Panc1 (cell line): Measurements from ENCODE around the gene HDAC6. TPM values are rescaled to one million over a fixed set of nuclear protein-coding genes. Genes with fewer than 3 reads are reported as not detected.

Source experiments
- ATAC-seq: fragments of 200-7000 bp; cut with Tn5 transposase; 2 replicates; pipeline ENCODE4 v1.9.1; 2020; ENCODE audit warnings: mild to moderate bottlenecking, moderate library complexity
- BruUV-seq: library from RNA; stranded (reverse); fragments of 400-500 nt; replicated peaks from 2 replicates; lab custom pipeline; 2021; lab: Mats Ljungman, UMichigan
- CTCF ChIA-PET: fragments of 300-600 bp; sonication (Branson Sonifier 250); formaldehyde crosslinking; loops from one replicate; lab custom pipeline; 2022; ENCODE audit warnings: antibody characterized with exemption; lab: Charles Lee
- POLR2A ChIA-PET: fragments of 300-600 bp; sonication (Branson Sonifier 250); formaldehyde crosslinking; loops from one replicate; lab custom pipeline; 2022; ENCODE audit warnings: antibody characterized with exemption; lab: Charles Lee
- DNase-seq: peaks from one replicate; pipeline ENCODE4 v3.0.0-alpha.2; 2010; ENCODE audit warnings: low read depth, low spot score
- H3K27ac ChIP-seq: 2 replicates; pipeline ENCODE4 v1.5.1; 2011; ENCODE audit warnings: mild to moderate bottlenecking, low read length, inconsistent platforms
- H3K27me3 ChIP-seq: fragments of 200-500 bp; sonication (Bioruptor generic); 2 replicates; pipeline ENCODE4 v1.6.0; 2014; ENCODE audit warnings: low read length, inconsistent platforms; ENCODE audit not compliant: control insufficient read depth, insufficient read depth
- H3K36me3 ChIP-seq: fragments of 200-500 bp; sonication (Bioruptor generic); 2 replicates; pipeline ENCODE4 v1.5.1; 2014; ENCODE audit warnings: inconsistent platforms, mild to moderate bottlenecking, low read length, moderate library complexity; ENCODE audit not compliant: control insufficient read depth, insufficient read depth
- H3K4me1 ChIP-seq: 2 replicates; pipeline ENCODE4 v1.5.1; 2011; ENCODE audit warnings: inconsistent platforms, mild to moderate bottlenecking, low read length, moderate library complexity; ENCODE audit not compliant: control insufficient read depth, insufficient read depth
- H3K4me3 ChIP-seq, 2 experiments: 2 replicates each; pipeline ENCODE4 v1.5.1; 2011 to 2012; ENCODE audit warnings: low read depth in 2 of 2, low read length in 2 of 2, mild to moderate bottlenecking in 2 of 2, inconsistent platforms in 1 of 2, moderate library complexity in 1 of 2
- H3K9me3 ChIP-seq: fragments of 200-500 bp; sonication (Bioruptor generic); 2 replicates; pipeline ENCODE4 v1.5.1; 2014; ENCODE audit warnings: low read depth, mild to moderate bottlenecking, inconsistent platforms, low read length, moderate library complexity; ENCODE audit not compliant: control insufficient read depth, insufficient read depth
- POLR2AphosphoS5 ChIP-seq: IDR thresholded peaks from 2 replicates; pipeline ENCODE4 v1.6.1; 2012; ENCODE audit warnings: mild to moderate bottlenecking, low read depth, low read length, moderate library complexity
- SIN3A ChIP-seq: IDR thresholded peaks from 2 replicates; pipeline ENCODE4 v1.6.1; 2012; ENCODE audit warnings: low read depth, mild to moderate bottlenecking, low read length, moderate library complexity, borderline replicate concordance; ENCODE audit not compliant: insufficient read depth
- TCF7L2 ChIP-seq: IDR thresholded peaks from 2 replicates; pipeline ENCODE4 v1.6.1; 2011; ENCODE audit warnings: mild to moderate bottlenecking, low read depth, low read length, inconsistent platforms
- in situ Hi-C: cut with HindIII; loops from 2 replicates; pipeline ENCODE4 v1.10.0; 2016; ENCODE audit warnings: low sequenced_read_pairs, low pct_unique_long_range_greater_than_20kb
- intact Hi-C: fragments of 100-400 bp; cut with micrococcal nuclease; formaldehyde crosslinking; loops from one replicate; pipeline ENCODE4 v1.10.0; 2022; ENCODE audit not compliant: unreplicated experiment
- total RNA-seq: library from RNA; stranded (reverse); gene quantifications from one replicate; pipeline ENCODE4 v1.2.1, GENCODE V29; 2021; ENCODE audit not compliant: unreplicated experiment
- TF ChIP-seq, protein P1 (sequence below), 2 experiments: IDR thresholded peaks; 2 replicates each; pipeline ENCODE4 v1.6.1; 2011 to 2012; ENCODE audit warnings: low read depth in 2 of 2, control low read depth in 1 of 2, low read length in 1 of 2, mild to moderate bottlenecking in 1 of 2, moderate library complexity in 1 of 2; ENCODE audit not compliant: insufficient read depth in 1 of 2
- TF ChIP-seq, protein P2 (sequence below): fragments of 450-650 bp; IDR thresholded peaks from 2 replicates; pipeline ENCODE4 v1.5.1; 2017; ENCODE audit warnings: mild to moderate bottlenecking

HDAC6 gene
- total RNA-seq, 1 experiment from 2014 or later: 97.1 TPM

DNA sequence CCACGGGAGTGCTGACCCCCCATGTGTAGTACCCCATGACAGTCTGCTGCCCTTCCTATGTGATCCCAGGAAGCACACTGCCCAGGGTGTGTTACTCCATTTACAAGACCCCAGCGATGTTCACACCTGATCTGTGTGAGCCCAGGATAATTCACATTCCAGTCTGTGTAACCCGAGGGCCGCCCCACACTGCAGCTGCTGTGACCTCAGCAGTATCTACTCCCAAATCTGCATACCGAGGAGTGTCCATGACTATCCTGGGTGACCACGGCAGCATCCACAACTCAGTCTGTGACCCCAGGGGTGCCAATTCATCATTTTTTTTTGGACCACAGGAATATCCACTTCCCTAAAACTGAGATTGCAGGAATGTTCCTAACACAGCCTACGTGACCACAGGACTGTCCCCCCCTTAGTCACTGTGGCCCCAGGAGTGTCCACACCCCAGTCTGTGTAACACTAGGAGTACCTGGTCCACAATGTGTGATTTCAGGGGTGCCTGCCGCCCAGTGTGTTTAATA lies 48.1 kb upstream of the HDAC6 start:
- no peak for TF ChIP-seq TCF7L2
- no peak for TF ChIP-seq SIN3A
- TF ChIP-seq, protein P1, sequence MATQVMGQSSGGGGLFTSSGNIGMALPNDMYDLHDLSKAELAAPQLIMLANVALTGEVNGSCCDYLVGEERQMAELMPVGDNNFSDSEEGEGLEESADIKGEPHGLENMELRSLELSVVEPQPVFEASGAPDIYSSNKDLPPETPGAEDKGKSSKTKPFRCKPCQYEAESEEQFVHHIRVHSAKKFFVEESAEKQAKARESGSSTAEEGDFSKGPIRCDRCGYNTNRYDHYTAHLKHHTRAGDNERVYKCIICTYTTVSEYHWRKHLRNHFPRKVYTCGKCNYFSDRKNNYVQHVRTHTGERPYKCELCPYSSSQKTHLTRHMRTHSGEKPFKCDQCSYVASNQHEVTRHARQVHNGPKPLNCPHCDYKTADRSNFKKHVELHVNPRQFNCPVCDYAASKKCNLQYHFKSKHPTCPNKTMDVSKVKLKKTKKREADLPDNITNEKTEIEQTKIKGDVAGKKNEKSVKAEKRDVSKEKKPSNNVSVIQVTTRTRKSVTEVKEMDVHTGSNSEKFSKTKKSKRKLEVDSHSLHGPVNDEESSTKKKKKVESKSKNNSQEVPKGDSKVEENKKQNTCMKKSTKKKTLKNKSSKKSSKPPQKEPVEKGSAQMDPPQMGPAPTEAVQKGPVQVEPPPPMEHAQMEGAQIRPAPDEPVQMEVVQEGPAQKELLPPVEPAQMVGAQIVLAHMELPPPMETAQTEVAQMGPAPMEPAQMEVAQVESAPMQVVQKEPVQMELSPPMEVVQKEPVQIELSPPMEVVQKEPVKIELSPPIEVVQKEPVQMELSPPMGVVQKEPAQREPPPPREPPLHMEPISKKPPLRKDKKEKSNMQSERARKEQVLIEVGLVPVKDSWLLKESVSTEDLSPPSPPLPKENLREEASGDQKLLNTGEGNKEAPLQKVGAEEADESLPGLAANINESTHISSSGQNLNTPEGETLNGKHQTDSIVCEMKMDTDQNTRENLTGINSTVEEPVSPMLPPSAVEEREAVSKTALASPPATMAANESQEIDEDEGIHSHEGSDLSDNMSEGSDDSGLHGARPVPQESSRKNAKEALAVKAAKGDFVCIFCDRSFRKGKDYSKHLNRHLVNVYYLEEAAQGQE (IDR thresholded peaks at IDR 0.05; ENCODE audit: insufficient read depth in 1 of 2, low read depth in 2 of 2, low read length in 1 of 2): no peak
- H3K4me3 ChIP-seq: no peak overlapping the region
- H3K9me3 ChIP-seq: no peaks in the 10 kb centered on the region
- H3K27ac ChIP-seq: no peak overlapping the region
- intact Hi-C loops (no loop called here), in situ Hi-C loops (no loop called here)
- no peak for ATAC-seq
- no peaks in the 10 kb centered on the region for H3K36me3 ChIP-seq
- no peaks in the 10 kb centered on the region for H3K27me3 ChIP-seq
- no peaks in the 10 kb centered on the region for H3K4me1 ChIP-seq
- ChIA-PET POLR2A (no interaction called here), CTCF (no interaction called here)
- no TSS peak for BruUV-seq
- DNase-seq: no peak

DNA sequence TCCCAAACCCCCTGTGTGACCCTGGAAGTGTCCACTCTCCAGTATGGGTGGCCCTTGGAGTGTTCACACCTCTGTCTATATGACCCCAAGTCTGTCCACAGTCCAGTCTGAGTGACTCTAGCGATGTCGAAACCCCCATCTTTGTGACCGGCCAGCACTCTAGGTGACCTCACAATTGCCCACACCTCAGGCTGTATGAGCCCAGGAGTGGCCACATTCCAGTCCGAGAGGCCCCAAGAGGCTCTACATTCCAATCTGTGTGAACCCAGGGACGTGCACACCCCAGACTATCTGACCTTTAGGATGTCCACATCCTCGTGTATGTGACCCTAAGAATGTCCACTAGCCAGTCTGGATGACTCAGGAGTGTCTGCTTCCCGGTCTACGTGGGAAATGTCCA lies 47.6 kb upstream of the HDAC6 start:
- Histone ChIP-seq H3K9me3 (no peaks in the 10 kb centered on the region), H3K4me1 (no peaks in the 10 kb centered on the region), H3K27me3 (no peaks in the 10 kb centered on the region), H3K36me3 (no peaks in the 10 kb centered on the region), H3K27ac (no peak overlapping the region), H3K4me3 (no peak overlapping the region)
- intact Hi-C loops (no loop called here), in situ Hi-C loops (no loop called here)
- no peak for ATAC-seq
- POLR2A ChIA-PET: no interaction called here
- CTCF ChIA-PET: no interaction called here
- no TSS peak for BruUV-seq
- TF ChIP-seq, protein P2, sequence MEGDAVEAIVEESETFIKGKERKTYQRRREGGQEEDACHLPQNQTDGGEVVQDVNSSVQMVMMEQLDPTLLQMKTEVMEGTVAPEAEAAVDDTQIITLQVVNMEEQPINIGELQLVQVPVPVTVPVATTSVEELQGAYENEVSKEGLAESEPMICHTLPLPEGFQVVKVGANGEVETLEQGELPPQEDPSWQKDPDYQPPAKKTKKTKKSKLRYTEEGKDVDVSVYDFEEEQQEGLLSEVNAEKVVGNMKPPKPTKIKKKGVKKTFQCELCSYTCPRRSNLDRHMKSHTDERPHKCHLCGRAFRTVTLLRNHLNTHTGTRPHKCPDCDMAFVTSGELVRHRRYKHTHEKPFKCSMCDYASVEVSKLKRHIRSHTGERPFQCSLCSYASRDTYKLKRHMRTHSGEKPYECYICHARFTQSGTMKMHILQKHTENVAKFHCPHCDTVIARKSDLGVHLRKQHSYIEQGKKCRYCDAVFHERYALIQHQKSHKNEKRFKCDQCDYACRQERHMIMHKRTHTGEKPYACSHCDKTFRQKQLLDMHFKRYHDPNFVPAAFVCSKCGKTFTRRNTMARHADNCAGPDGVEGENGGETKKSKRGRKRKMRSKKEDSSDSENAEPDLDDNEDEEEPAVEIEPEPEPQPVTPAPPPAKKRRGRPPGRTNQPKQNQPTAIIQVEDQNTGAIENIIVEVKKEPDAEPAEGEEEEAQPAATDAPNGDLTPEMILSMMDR: no peak
- TF ChIP-seq, protein P1 (IDR thresholded peaks at IDR 0.05; ENCODE audit: insufficient read depth in 1 of 2, low read depth in 2 of 2, low read length in 1 of 2): no peak
- TF ChIP-seq TCF7L2: no peak
- TF ChIP-seq SIN3A: no peak
- no peak for TF ChIP-seq POLR2AphosphoS5
- DNase-seq: no peak
